Breast epithelium (tissue), 3 donors: ENCODE data around the gene PAFAH1B1.
"Not testable (repeated sequence)": the region's sequence is repeated elsewhere in the genome, so short reads cannot be mapped to it uniquely, and the experiment has no call there.

Source experiments
- POLR2A ChIP-seq: fragments of 450-650 bp; IDR thresholded peaks from one replicate; pipeline ENCODE4 v1.6.1; 2016; ENCODE audit warnings: antibody characterized with exemption, mild to moderate bottlenecking, moderate library complexity
- TF ChIP-seq, protein P1 (sequence below), 3 donors: fragments of 450-650 bp; IDR thresholded peaks; one replicate each; pipeline ENCODE4 v1.5.1; 2016 to 2017; ENCODE audit warnings: antibody characterized with exemption in 3 of 3, mild to moderate bottlenecking in 3 of 3, moderate library complexity in 3 of 3

DNA sequence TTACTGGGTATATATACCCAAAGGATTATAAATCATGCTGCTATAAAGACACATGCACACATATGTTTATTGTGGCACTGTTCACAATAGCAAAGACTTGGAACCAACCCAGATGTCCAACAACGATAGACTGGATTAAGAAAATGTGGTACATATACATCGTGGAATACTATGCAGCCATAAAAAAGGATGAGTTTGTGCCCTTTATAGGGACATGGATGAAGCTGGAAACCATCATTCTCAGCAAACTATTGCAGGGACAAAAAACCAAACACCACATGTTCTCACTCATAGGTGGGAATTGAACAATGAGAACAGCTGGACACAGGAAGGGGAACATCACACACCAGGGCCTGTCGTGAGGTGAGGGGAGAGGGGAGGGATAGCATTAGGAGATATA lies 59.5 kb downstream of the PAFAH1B1 start:
- TF ChIP-seq, protein P1, sequence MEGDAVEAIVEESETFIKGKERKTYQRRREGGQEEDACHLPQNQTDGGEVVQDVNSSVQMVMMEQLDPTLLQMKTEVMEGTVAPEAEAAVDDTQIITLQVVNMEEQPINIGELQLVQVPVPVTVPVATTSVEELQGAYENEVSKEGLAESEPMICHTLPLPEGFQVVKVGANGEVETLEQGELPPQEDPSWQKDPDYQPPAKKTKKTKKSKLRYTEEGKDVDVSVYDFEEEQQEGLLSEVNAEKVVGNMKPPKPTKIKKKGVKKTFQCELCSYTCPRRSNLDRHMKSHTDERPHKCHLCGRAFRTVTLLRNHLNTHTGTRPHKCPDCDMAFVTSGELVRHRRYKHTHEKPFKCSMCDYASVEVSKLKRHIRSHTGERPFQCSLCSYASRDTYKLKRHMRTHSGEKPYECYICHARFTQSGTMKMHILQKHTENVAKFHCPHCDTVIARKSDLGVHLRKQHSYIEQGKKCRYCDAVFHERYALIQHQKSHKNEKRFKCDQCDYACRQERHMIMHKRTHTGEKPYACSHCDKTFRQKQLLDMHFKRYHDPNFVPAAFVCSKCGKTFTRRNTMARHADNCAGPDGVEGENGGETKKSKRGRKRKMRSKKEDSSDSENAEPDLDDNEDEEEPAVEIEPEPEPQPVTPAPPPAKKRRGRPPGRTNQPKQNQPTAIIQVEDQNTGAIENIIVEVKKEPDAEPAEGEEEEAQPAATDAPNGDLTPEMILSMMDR (IDR thresholded peaks at IDR 0.05) = not testable (repeated sequence)
- TF ChIP-seq POLR2A = not testable (repeated sequence)
